HG02938 (cell line): ENCODE results near the gene NTSR1.

ENCODE experiments used
- ATAC-seq: cut with Tn5 transposase; IDR thresholded peaks from one replicate; pipeline ENCODE4 v1.9.1; 2021; ENCODE audit warnings: mild to moderate bottlenecking, moderate library complexity; ENCODE audit not compliant: unreplicated experiment

NTSR1 gene

DNA sequence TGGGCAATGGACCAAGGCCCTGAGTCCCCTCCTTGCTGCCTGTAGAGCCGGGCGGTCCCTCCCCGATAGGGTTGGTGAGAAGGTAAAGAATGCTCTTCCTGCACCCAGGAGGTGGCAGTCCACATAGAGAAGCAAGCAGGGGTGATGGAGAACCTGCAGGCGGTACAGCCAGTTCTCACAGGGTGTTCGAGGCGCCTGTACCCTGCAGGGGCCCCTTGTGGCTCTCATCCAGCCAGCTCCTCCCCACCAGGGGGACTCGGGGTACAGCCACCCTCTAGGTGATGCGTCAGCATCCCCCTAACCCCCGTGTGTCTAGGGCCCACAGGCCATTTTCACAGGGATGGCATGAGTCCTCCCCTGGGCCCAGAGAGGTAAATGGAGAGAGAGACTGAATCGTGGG, 103.1 kb downstream of the NTSR1 start:
- ATAC-seq, result no peak
